A673 (cell line): Measurements from ENCODE around the gene KCNT2. TPM values are rescaled to one million over a fixed set of nuclear protein-coding genes. Genes with fewer than 3 reads are reported as not detected.

Experiments
- BruUV-seq: library from RNA; stranded (reverse); fragments of 400-500 nt; replicated peaks from 2 replicates; lab custom pipeline; 2021; lab: Mats Ljungman, UMichigan
- CTCF ChIA-PET: fragments of 300-600 bp; sonication (Branson Sonifier 250); formaldehyde crosslinking; loops from one replicate; lab custom pipeline; 2022; ENCODE audit warnings: antibody characterized with exemption; lab: Charles Lee
- POLR2A ChIA-PET: fragments of 300-600 bp; sonication (Branson Sonifier 250); formaldehyde crosslinking; loops from one replicate; lab custom pipeline; 2022; ENCODE audit warnings: antibody characterized with exemption; ENCODE audit not compliant: low non-redundant PET; lab: Charles Lee
- DNase-seq: peaks from one replicate; pipeline ENCODE4 v3.0.0-alpha.2; 2015; ENCODE audit warnings: low spot score
- H3K27ac ChIP-seq: fragments of 200-600 bp; sonication (generic); 2 replicates; pipeline ENCODE4 v1.5.1; 2016; ENCODE audit warnings: mixed run types, low read depth, mild to moderate bottlenecking, mixed read lengths, antibody characterized with exemption, low read length; ENCODE audit not compliant: poor library complexity, severe bottlenecking
- H3K27me3 ChIP-seq: fragments of 200-600 bp; sonication (generic); replicated peaks from 2 replicates; pipeline ENCODE4 v1.6.1; 2017; ENCODE audit warnings: mixed run types, low read depth, mild to moderate bottlenecking, mixed read lengths, antibody characterized with exemption, low read length; ENCODE audit not compliant: insufficient read depth, poor library complexity
- H3K36me3 ChIP-seq: fragments of 200-600 bp; sonication (generic); 2 replicates; pipeline ENCODE4 v1.6.1; 2016; ENCODE audit warnings: mixed run types, mild to moderate bottlenecking, mixed read lengths, antibody characterized with exemption, low read length; ENCODE audit not compliant: insufficient read depth, poor library complexity, severe bottlenecking
- H3K4me1 ChIP-seq: fragments of 200-600 bp; sonication (generic); 2 replicates; pipeline ENCODE4 v1.6.1; 2017; ENCODE audit warnings: mixed run types, mild to moderate bottlenecking, mixed read lengths, antibody characterized with exemption, low read length; ENCODE audit not compliant: insufficient read depth, poor library complexity, severe bottlenecking
- H3K4me3 ChIP-seq: fragments of 200-600 bp; sonication (generic); 2 replicates; pipeline ENCODE4 v1.5.1; 2016; ENCODE audit warnings: low read depth, mixed run types, mild to moderate bottlenecking, mixed read lengths, low read length; ENCODE audit not compliant: poor library complexity, severe bottlenecking
- H3K9me3 ChIP-seq: fragments of 200-600 bp; sonication (generic); 2 replicates; pipeline ENCODE4 v1.6.1; 2016; ENCODE audit warnings: mixed run types, low read depth, mild to moderate bottlenecking, mixed read lengths, antibody characterized with exemption, low read length; ENCODE audit not compliant: poor library complexity, severe bottlenecking
- CTCF ChIP-seq: fragments of 300-800, 200-600 bp; sonication (generic); conservative IDR thresholded peaks from 2 replicates; pipeline ENCODE4 v1.5.1; 2017; ENCODE audit warnings: low read depth, mild to moderate bottlenecking, antibody characterized with exemption, low read length, moderate library complexity, mixed read lengths
- EZH2 ChIP-seq: fragments of 200-600 bp; sonication (generic); IDR thresholded peaks from 2 replicates; pipeline ENCODE4 v1.6.1; 2017; ENCODE audit warnings: borderline replicate concordance, low read depth, mild to moderate bottlenecking, mixed read lengths, antibody characterized with exemption, low read length; ENCODE audit not compliant: poor library complexity, severe bottlenecking
- intact Hi-C: fragments of 100-400 bp; cut with micrococcal nuclease; formaldehyde crosslinking; loops from one replicate; pipeline ENCODE4 v1.10.0; 2022; ENCODE audit not compliant: unreplicated experiment
- total RNA-seq: library from RNA; stranded (reverse); gene quantifications from 2 replicates; pipeline ENCODE4 v1.2.3, GENCODE V29; 2021

KCNT2 gene
- total RNA-seq, 1 experiment from 2014 or later, result 1.2 TPM

- H3K36me3 ChIP-seq, result no peaks in the 10 kb centered on the region
- no peaks in the 10 kb centered on the region for H3K27me3 ChIP-seq
- no peaks in the 10 kb centered on the region for H3K4me1 ChIP-seq
- no TSS peak for BruUV-seq
- DNase-seq, result no peak
- TF ChIP-seq CTCF (no peak), EZH2 (no peak)
- intact Hi-C loops, result no loop called here
- ChIA-PET CTCF (no interaction called here), POLR2A (no interaction called here)
- H3K9me3 ChIP-seq, result peaks cover 3% of the 10 kb centered on the region
- no peak overlapping the region for H3K4me3 ChIP-seq
- no peak overlapping the region for H3K27ac ChIP-seq
Measured at GRCh38 chr1:196516373-196516772, 91.9 kb downstream of the KCNT2 start.

- H3K36me3 ChIP-seq, result no peaks in the 10 kb centered on the region
- ChIA-PET POLR2A (no interaction called here), CTCF (no interaction called here)
- intact Hi-C loops, result no loop called here
- no peak overlapping the region for H3K27ac ChIP-seq
- H3K9me3 ChIP-seq, result peaks cover 3% of the 10 kb centered on the region
- H3K4me3 ChIP-seq, result no peak overlapping the region
- H3K27me3 ChIP-seq, result no peaks in the 10 kb centered on the region
- BruUV-seq, result no TSS peak
- H3K4me1 ChIP-seq, result no peaks in the 10 kb centered on the region
- no peak for TF ChIP-seq EZH2
- TF ChIP-seq CTCF, result no peak
- DNase-seq, result no peak
Measured at GRCh38 chr1:196515904-196516303, 92.3 kb downstream of the KCNT2 start.

- Histone ChIP-seq H3K27ac (no peak overlapping the region), H3K27me3 (no peaks in the 10 kb centered on the region), H3K9me3 (peaks cover under 1% of the 10 kb centered on the region), H3K4me1 (no peaks in the 10 kb centered on the region), H3K36me3 (no peaks in the 10 kb centered on the region), H3K4me3 (no peak overlapping the region)
- TF ChIP-seq CTCF (no peak), EZH2 (no peak)
- CTCF ChIA-PET, result no interaction called here
- POLR2A ChIA-PET, result no interaction called here
- no peak for DNase-seq
- intact Hi-C loops, result no loop called here
- no TSS peak for BruUV-seq
Measured at GRCh38 chr1:196513821-196514220, 94.4 kb downstream of the KCNT2 start.
